ENCODE data around the gene GATD1. TPM values are rescaled to one million over a fixed set of nuclear protein-coding genes. Genes with fewer than 3 reads are reported as not detected.

The GATD1 gene, protein sequence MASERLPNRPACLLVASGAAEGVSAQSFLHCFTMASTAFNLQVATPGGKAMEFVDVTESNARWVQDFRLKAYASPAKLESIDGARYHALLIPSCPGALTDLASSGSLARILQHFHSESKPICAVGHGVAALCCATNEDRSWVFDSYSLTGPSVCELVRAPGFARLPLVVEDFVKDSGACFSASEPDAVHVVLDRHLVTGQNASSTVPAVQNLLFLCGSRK
- polyA plus RNA-seq (ENCODE audit: insufficient read length in 3 of 3) = 10 to 100 TPM; 47.3 to 62.5 (median 53.8) TPM

DNA sequence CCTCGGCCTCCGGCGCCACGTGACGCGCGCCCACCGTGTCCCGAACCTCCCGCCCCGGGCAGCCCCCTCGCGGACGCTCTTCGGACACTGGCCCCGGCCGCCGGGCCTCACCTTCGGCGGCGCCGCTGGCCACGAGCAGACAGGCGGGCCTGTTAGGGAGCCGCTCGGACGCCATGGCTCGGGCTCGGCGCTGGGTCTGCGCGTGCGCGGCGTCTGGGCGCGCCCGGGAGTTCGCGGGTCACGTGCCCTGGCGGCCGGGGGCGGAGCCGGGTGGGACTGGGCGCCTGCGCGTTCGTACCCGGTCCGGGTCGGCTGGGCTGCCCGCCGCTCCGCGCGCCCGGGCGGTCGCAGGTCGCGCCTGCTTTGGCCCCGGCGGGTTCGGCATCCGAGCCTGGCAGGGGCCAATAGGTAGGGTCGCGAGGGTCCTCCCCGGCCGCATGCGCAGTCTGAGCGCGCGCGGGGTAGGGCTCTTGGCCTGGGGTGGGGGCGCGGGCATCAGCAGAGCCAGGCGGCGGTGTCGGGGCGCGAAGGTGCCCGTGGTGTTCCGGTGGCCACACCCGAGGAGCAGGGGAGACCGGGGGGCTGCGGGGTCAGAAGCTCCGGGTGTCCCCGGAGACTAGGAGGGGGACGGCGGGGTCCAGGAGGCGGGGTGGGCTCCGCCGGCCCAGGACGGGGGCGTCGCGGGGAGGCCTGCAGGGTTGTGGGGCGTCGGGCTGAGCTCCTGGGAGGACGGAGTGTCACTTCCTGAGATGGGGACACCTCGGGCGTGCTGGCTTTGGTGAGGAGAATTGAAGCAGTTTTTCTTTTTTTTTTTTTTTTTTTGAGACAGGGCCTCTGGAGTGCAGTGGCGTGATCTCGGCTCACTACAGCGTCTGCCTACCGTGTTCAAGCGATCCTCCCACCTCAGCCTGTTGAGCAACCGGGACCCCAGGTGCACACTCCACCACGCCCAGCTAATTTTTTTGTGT lies at the start of gene GATD1:
Gene GATD1 (minus strand): TSS at position 200 of the 968 bp plus-strand sequence. CDS start 25 bp downstream, at position 175.
- DNase-seq (ENCODE audit: low read depth in 3 of 3, low spot score in 2 of 3) = peak in 2 of 3 donors; percentile 76 to 80

DNA sequence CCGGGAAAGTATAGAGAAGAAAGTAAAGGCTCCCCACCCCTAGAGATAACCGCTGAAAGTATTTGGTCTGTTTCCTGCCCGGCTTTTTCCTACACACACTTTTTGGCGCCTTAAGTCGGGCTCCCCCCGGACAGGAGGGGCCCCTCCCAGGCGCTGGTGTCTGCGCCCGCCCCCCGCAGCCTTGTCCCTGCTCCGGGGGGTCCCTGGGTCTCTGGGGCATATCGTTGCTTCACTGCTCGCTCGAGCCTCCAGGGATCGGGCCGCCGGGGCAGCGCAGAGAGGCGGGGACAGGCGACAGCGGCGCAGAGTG lies 49.5 kb upstream of the GATD1 start:
- no peak for DNase-seq (ENCODE audit: low read depth in 3 of 3, low spot score in 2 of 3)

DNA sequence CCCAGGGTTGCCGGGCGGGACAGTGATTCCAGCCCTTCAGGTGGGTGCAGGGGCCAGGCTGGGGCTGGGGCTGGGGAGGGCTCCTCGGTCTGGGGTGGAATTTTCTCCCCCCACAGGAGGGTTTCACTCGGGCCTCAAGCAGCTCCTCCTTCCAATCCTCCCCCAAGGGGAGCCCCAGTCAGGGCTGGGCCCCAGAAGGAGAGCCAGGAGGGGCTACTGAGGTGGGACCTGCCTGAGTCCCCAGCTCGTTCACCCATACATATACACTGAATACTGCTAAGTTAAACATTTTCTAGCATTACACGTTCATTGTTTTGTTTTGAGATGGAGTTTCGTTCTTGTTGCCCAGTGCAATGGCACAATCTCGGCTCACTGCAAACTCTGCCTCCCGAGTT lies 48.9 kb upstream of the GATD1 start:
- DNase-seq (ENCODE audit: low read depth in 3 of 3, low spot score in 2 of 3) = no peak

DNA sequence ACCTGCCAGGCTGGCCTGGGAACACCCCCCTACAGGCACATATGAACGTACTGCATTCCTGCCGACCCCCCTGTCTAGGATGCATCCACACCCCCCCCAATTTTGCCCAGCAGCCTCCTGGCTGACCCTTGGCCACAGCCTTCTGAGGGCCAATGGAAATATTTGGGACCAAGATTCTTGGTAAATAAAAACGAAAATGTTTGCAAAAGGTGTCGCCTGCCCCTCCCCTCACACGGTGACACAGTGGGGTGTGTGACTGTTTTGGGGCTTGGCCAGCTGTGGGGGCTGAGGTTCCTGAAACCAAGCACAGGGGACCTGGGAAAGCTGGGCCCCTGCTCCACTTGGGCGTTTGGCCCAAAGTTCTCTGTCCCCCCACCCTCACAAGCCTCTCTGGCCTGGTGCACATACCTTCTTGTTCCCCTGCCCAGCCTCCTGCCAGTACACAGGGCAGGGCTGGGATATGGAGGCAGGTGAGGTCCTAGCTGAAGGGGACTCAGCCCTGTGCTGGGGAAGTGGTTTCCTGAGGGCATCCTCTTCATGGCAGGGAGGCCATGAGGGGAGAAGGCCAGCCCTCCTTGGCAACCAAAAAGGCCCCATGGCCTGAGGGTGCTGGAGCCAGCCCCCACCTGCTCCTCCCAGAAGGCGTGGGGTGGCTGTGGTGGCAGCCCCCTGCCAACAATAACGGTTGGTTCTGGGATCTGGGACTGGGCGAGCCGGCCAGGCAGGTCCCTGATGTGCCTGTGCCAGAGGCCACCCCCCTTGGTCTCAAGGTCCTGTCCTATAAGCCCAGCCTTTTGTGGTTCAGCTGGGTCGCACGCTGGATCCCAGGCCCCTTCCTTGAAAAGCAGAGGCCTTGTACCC lies 48.3 kb upstream of the GATD1 start:
- no peak for DNase-seq (ENCODE audit: low read depth in 3 of 3, low spot score in 2 of 3)

DNA sequence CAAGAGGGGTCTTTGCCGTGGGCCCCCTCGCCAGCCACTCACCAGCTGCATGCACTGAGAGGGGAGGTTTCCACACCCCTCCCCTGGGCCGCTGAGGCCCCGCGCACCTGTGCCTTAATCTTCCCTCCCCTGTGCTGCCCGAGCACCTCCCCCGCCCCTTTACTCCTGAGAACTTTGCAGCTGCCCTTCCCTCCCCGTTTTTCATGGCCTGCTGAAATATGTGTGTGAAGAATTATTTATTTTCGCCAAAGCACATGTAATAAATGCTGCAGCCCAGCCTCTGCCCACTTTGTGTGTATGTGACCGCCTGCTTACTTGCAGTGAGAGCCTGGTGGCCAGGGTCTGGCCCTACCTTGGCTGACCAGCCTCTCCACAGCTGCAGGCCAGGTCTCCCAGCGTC lies 47.7 kb upstream of the GATD1 start:
- no peak for DNase-seq (ENCODE audit: low read depth in 3 of 3, low spot score in 2 of 3)

DNA sequence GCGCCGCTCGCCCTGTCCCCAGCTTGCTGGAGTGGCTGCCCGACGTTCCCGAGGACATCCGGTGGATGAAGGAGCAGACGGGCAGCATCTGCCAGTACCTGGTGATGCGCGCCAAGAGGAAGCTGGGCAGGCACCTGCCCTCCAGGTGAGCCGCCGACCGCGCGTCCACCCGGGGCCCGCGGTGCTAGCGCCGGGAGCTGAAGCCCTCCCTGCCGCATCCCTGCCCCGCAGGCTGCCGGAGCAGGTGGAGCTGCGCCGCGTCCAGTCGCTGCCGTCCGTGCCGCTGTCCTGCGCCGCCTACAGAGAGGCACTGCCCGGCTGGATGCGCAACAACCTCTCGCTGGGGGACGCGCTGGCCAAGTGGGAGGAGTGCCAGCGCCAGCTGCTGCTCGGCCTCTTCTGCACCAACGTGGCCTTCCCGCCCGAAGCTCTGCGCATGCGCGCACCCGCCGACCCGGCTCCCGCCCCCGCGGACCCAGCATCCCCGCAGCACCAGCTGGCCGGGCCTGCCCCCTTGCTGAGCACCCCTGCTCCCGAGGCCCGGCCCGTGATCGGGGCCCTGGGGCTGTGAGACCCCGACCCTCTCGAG lies 47.1 kb upstream of the GATD1 start:
- no peak for DNase-seq (ENCODE audit: low read depth in 3 of 3, low spot score in 2 of 3)

DNA sequence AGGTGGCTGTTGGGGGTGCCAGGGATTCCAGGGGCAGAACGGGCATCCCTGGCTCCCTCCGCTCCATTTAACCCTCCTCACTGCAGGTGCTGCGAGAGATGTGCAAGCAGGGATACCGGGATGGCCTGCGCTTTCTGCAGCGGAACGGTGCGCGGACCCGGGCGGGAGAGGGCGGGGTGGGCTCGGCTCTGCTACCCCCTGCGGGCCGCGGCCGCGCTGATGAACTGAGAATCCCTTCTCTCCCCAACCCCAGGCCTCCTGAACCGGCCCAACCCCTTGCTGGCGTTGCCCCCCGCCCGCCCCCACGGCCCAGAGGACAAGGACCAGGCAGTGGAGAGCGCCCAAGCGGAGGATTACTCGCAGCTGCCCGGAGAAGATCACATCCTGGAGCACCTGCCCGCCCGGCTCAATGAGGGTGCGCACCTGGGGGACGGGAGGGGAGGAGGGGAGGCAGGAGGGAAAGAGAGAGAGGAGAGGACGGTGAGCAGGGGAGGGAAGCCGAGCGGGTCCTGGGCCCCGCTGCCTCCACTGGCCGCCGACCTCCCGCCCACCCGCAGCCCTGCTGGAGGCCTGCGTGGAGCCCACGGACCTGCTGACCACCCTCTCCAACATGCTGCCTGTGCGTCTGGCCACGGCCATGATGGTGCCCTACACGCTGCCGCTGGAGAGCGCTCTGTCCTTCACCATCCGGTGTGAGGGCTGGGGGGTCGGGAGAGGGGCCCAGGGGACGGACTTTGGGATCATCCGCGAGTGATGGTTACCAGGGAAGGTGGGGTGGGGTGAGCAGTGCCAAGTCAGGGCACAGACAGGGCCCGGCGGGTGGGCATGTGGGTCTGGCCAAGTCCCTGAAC lies 46.4 kb upstream of the GATD1 start:
- no peak for DNase-seq (ENCODE audit: low read depth in 3 of 3, low spot score in 2 of 3)

DNA sequence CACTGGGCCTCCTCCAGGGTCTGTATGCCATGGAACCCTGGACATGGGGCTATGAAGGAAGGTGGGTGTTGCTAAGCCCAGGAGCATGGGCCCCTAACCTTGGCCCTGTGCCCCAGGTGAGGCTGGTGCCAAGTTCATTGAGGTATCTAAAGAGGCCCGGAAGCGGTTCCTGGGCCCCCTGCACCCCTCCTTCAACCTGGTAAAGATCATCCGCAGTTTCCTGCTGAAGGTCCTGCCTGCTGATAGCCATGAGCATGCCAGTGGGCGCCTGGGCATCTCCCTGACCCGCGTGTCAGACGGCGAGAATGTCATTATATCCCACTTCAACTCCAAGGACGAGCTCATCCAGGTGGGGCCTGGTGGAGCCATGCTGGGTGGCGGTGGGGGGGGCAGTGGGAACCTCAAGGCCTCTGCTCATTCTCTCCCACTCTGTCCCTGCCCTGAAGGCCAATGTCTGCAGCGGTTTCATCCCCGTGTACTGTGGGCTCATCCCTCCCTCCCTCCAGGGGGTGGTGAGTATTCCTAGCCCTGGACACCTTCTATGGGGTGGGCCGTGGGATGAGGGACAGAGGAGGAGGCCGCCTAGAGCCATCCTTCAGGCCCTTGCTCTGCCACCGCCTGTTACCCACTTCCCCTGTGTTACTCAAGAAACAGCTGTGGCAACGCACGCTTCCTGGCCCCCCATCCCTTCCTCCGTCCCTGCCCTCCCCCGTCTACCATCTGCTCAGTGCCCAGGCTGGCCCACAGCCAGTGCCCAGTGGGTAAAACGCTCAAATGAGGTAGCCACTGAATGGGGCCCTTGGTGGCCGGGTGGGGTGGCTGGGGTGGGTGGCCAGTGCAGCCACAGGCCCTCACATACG lies 44.5 kb upstream of the GATD1 start:
- no peak for DNase-seq (ENCODE audit: low read depth in 3 of 3, low spot score in 2 of 3)

DNA sequence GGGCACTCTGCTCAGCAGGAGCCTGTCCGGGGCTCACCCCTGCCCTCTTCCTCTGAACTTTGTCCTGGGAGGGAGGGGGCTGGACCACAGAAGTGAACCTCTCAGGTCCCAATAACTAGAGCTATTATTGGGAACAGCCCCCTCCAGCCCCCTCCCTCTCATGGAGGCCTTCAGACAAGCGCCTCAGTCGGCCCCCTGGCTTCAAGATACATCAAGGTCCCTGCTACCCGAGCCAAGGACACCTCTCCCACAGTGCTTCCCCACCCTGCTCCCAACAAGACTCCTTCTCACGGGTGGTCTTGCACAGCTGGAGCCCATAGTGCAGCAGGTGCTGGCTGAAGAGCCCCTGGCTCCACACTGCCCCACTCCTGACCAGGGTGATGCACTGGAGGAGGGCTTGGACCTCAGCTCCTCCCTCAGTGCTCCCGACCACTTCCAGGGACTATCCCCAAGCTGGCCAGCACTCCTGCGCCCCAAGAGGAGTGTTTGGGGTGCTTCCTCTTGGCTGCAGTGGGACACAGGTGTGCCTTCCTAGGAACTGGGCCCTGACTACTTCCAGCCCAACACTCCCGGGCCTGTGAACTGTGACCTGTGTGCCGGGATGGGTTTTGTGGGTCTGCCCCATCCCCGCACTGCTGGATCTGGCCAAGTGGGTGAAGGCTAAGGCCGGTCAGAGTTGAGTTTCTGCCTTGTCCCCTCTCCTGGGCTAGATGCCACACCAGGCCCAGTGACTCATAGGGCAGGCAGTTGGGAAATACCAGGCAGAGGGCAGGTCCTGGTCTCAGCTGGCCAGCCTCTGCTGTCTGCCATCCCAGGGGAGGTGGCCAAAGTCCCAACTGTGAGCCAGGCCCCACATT lies 43.6 kb upstream of the GATD1 start:
- DNase-seq (ENCODE audit: low read depth in 3 of 3, low spot score in 2 of 3) = no peak

DNA sequence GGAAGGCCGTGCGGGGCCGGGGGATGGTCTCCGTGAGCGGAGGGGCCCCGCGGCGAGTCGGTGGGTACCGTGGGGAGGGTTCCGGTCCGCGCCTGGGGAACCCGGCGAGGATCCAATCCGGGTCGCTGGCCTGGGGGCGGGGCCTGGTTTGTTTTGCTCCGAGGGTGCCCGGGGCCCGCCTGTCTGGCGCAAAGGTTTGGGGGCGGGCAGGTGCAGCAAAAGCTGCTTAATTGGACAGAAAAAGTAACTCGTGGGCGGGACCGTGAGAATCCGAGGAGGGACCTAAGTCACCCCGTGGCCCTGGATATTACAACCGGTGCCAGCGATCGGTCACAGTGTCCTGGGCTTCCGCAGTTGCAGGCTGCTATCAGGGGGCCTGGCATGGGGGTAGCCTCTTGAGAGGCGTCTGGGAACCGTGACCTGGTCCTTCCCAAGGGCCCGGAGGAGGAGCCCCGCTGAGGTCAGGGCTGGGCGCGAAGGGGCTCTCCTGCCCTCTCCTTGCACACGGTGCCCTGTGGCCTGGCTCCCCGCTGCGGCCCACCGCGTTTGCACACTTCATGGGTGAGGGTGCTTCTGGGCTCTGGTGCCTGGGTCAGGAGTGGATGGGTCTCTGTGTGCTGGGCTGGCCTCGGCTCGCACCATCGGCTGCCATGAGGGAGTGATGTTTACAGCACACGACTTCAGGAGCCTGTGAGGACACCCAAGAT lies 42.8 kb upstream of the GATD1 start:
- no peak for DNase-seq (ENCODE audit: low read depth in 3 of 3, low spot score in 2 of 3)

DNA sequence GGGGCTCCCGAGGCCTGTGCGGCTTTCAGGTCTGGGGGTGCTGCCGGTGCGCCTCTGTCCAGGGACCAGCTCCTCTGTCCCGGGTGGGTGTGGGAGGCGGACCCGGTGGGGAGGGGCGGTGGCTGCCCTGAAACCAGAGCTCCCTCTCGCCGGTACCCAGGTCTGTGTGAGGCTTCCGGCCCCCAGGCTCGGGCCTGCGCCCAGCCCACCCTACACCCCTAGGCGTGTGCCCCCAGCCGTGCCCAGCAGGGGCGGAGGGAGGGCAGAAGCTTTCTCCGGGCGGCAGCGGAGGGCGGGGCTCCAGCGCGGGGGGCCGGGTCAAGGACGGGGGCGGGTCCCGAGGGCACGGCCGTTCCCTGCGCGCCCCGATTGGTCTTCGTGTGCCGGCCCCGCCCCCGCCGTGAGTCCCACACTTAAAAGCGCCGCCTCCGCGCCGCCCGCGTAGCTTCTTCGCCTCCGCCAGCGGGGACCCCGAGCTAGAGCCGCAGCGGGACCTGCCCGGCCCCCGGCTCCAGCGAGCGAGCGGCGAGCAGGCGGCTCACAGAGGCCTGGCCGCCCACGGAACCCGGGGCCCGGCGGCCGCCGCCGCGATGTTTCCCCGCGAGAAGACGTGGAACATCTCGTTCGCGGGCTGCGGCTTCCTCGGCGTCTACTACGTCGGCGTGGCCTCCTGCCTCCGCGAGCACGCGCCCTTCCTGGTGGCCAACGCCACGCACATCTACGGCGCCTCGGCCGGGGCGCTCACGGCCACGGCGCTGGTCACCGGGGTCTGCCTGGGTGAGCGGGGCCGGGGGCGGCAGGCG lies 42.0 kb upstream of the GATD1 start:
- no peak for DNase-seq (ENCODE audit: low read depth in 3 of 3, low spot score in 2 of 3)

DNA sequence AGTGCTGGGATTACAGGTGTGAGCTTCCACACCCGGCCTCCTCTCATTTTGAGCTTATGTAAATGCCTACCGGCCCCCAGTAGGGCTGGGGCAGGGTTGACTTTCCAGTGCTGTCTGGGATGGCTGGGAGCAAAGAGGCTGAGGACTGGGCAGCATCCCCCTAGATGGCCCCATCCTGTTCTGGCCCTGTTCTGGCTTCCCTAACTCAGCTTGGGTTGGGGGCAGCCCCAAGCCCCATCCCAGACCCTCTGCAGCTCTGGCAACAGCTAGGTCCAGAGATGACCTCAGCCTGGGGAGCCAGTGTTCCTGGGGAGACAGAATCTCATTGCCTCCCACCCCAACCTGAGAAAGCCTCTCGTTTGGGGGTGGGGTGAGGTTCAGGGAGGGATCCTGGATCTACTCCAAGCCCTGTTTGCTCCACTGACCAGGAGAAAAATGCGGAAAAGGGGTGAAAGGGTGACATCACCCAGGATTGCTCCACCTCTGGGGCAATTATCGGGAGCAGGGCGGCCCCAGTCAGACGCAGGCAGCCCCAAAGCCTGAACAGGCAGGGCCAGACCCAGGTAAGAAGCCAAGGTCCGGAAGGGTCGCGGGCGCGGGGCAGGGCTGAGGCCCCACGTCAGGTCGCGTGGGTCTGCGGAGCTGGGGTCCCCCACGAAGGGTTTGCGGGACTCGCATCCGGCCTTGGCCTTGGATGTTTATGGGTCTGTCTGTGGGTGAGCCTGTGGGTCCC lies 41.3 kb upstream of the GATD1 start, which contains the start of gene PNPLA2:
Gene PNPLA2 (plus strand): TSS at position 519 of the 733 bp plus-strand sequence. CDS start 805 bp downstream, outside the sequence.
- DNase-seq (ENCODE audit: low read depth in 3 of 3, low spot score in 2 of 3) = no peak

DNA sequence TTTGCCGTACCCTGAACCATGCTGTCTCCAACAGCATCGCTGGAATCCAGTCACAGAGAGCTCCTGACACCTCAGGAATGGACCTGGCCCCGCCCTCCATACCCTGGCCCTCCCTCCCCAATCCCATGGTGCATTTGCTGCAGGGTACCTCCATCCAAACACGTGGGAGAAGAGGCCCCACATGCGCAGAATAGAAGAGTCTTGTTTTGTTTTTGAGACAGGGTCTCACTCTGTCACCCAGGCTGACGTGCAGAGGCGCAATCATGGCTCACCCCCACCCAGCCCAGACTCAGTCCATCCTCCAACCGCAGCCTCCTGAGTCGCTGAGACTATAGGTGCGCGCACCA lies 39.1 kb upstream of the GATD1 start:
- DNase-seq (ENCODE audit: low read depth in 3 of 3, low spot score in 2 of 3) = no peak

DNA sequence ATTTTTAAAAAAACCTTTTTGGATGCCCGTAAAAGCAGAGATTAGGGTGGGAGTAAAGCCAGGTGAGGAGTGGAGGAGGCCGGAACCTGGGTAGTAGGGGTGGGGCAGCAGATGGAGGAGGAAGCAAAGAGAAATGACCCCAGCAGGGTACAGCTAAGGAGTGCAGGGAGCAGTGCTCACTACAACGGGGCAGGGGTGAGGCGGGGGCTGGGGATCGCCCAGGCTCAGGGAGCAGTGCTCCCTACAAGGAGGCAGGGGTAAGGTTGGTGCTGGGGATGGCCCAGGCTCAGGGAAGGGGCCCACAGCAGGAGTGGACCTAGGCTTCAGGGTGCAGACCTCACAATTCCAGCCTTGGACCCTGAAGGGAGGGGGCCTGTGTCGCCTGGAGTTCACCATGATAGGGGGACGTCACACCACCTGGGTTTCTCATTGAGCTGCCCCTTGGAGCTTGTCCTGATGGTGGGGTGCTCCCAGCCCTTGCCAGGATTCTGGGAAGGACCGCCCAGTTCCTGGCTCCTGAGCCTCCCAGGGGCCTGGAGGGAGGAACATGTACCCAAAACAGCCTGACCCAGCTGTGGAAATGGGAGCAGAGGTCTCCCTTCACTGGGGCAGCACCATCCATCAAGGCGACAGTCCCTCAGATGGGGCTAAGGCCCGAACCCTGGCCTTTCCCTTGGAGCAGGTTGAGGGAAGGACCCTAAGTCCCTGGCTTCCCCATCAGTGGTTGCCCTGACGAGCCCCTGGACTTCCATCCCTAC lies 38.6 kb upstream of the GATD1 start:
- DNase-seq (ENCODE audit: low read depth in 3 of 3, low spot score in 2 of 3) = no peak

DNA sequence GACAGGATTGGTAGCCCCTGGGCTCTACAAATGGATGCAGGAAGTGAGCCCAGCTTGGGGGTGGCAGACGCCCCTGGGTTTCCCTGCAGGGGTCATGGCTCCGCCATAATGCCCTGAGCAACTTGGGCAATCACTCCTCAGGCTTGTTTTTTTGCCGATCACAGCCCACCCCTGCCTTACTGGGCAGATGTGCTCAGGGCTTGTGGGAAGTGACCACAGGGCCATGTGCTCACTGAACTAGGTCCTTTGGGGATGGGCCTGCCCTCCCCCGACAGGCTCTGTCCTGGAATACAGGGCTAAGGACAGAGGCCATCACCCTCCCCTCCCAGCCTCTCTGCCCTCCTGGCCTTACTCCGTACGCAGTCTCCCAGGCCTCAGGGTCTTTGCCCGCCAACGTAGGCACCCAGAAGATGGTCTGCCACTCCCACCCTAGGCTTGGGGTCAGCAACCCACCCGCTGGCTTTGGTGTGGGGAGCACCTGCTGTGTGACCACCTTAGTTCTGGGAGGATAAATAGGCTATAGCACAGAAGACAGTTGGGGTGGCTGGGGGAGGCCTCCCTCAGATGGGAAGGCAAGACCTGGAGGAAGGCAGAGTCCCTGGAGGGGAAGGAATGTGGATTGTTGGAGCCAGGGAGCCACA lies 36.3 kb upstream of the GATD1 start:
- no peak for DNase-seq (ENCODE audit: low read depth in 3 of 3, low spot score in 2 of 3)

All from right renal cortex interstitium (tissue), 3 donors.